HepG2 (cell line): ENCODE results near the gene CTNNBL1. TPM values are rescaled to one million over a fixed set of nuclear protein-coding genes. Genes with fewer than 3 reads are reported as not detected.

Experiments
- ARID5B ChIP-seq: IDR thresholded peaks from 2 replicates; pipeline ENCODE4 v1.4.0; 2020; ENCODE audit warnings: mild to moderate bottlenecking, missing genetic modification reagents
- DR1 ChIP-seq: sonication (generic); formaldehyde crosslinking; IDR thresholded peaks from 2 replicates; pipeline ENCODE4 v1.8.0; 2021; ENCODE audit warnings: mild to moderate bottlenecking, missing genetic modification reagents, inconsistent platforms
- FOXM1 ChIP-seq: sonication (generic); formaldehyde crosslinking; IDR thresholded peaks from 2 replicates; pipeline ENCODE4 v1.5.0; 2020; ENCODE audit warnings: missing genetic modification reagents
- HES4 ChIP-seq: sonication (generic); formaldehyde crosslinking; IDR thresholded peaks from 2 replicates; pipeline ENCODE4 v1.9.0; 2021; ENCODE audit warnings: mild to moderate bottlenecking, missing genetic modification reagents, borderline replicate concordance
- MAFF ChIP-seq: IDR thresholded peaks from 2 replicates; pipeline ENCODE4 v1.6.1; 2011; ENCODE audit warnings: low read depth, low read length, improper control_type of control experiment
- MTA3 ChIP-seq: sonication (generic); formaldehyde crosslinking; IDR thresholded peaks from 2 replicates; pipeline ENCODE4 v1.4.0; 2020; ENCODE audit warnings: missing genetic modification reagents
- PATZ1 ChIP-seq: sonication (generic); formaldehyde crosslinking; IDR thresholded peaks from 2 replicates; pipeline ENCODE4 v1.4.0; 2020; ENCODE audit warnings: missing genetic modification reagents
- SAP130 ChIP-seq: IDR thresholded peaks from 2 replicates; pipeline ENCODE4 v1.6.1; 2016; ENCODE audit warnings: low read depth
- SP1 ChIP-seq, 2 experiments: fragments of 450-650 bp in 1 of 2; sonication (generic) in 1 of 2; formaldehyde crosslinking in 1 of 2; IDR thresholded peaks; 2 replicates each; pipeline versions ENCODE4 v1.4.0 to v1.6.1; 2016 to 2020; ENCODE audit warnings: missing genetic modification reagents in 1 of 2
- STAT6 ChIP-seq: sonication (generic); formaldehyde crosslinking; IDR thresholded peaks from 2 replicates; pipeline ENCODE4 v1.4.0; 2020; ENCODE audit warnings: missing genetic modification reagents, mild to moderate bottlenecking, borderline replicate concordance
- ZBTB25 ChIP-seq: IDR thresholded peaks from 2 replicates; pipeline ENCODE4 v1.6.1; 2018; ENCODE audit warnings: missing genetic modification reagents
- ZNF513 ChIP-seq: sonication (generic); formaldehyde crosslinking; conservative IDR thresholded peaks from 2 replicates; pipeline ENCODE4 v1.5.0; 2020; ENCODE audit warnings: missing genetic modification reagents
- ZNF747 ChIP-seq: sonication (generic); formaldehyde crosslinking; IDR thresholded peaks from 2 replicates; pipeline ENCODE4 v1.8.1; 2023; ENCODE audit warnings: missing genetic modification reagents, mild to moderate bottlenecking, borderline replicate concordance
- ZSCAN25 ChIP-seq: sonication (generic); formaldehyde crosslinking; IDR thresholded peaks from 2 replicates; pipeline ENCODE4 v1.8.0; 2022; ENCODE audit warnings: mild to moderate bottlenecking, missing genetic modification reagents
- ZSCAN5A ChIP-seq: sonication (generic); formaldehyde crosslinking; IDR thresholded peaks from 2 replicates; pipeline ENCODE4 v1.8.0; 2022; ENCODE audit warnings: mild to moderate bottlenecking, missing genetic modification reagents, borderline replicate concordance
- polyA plus RNA-seq, 8 experiments: library from polyadenylated mRNA; depleted of rRNA in 3 of 8; stranded (reverse) in 7 of 8; unstranded in 1 of 8; fragments of >200 nt; fragmentation: Illumina TruSeq in 4 of 8; extraction: Trizol in 4 of 8; gene quantifications; 2 replicates each; pipeline versions ENCODE4 v1.2.1 to v1.2.3, GENCODE V29; 2011 to 2016; ENCODE audit warnings: low read depth in 4 of 8, missing spikeins in 1 of 8, mixed read lengths in 1 of 8; ENCODE audit not compliant: insufficient read depth in 1 of 8
- total RNA-seq, 5 experiments: library from RNA; depleted of rRNA; stranded (reverse); fragments of >200 nt; fragmentation: Illumina TruSeq; extraction: Trizol; gene quantifications; 2 replicates each; pipeline ENCODE4 v1.2.3, GENCODE V29; 2016; ENCODE audit warnings: low read depth in 1 of 5

The CTNNBL1 gene
- total and polyA plus RNA-seq, 2 of the 13 experiments (the other 11 are each of a cell fraction or from before 2014, with no cell fraction given), result 49.3 to 94.6 TPM

- TF ChIP-seq ZNF513, result no peak
- TF ChIP-seq SP1 (IDR thresholded peaks at IDR 0.05), result no peak
- TF ChIP-seq SP1 (CRISPR knock-in tag; IDR thresholded peaks at IDR 0.05), result no peak; the same call in 1 of the 2 replicates
- TF ChIP-seq MAFF, result no peak
- TF ChIP-seq ZNF747 (CRISPR knock-in tag), result no peak
- TF ChIP-seq DR1 (CRISPR knock-in tag), result no peak
- no peak for TF ChIP-seq STAT6 (CRISPR knock-in tag)
- no peak for TF ChIP-seq SAP130 (CRISPR knock-in tag)
- no peak; the same call in 1 of the 2 replicates for TF ChIP-seq ARID5B (CRISPR knock-in tag)
- TF ChIP-seq ZBTB25 (CRISPR knock-in tag), result 0 out of 2 replicates have a peak, but pooled peaks have one; percentile 38
- TF ChIP-seq MTA3, result no peak
- TF ChIP-seq HES4 (CRISPR knock-in tag), result 0 out of 2 replicates have a peak, but pooled peaks have one; percentile 60
- no peak for TF ChIP-seq FOXM1 (CRISPR knock-in tag)
- TF ChIP-seq ZSCAN5A (CRISPR knock-in tag), result no peak
- TF ChIP-seq PATZ1, result peak; percentile 85
- no peak for TF ChIP-seq ZSCAN25 (CRISPR knock-in tag)
Observed at GRCh38 chr20:37914672-37915433, 221.0 kb downstream of the CTNNBL1 start (continued).
